Prostate gland (tissue), 2 donors: Measurements from ENCODE around the gene FAM24B.
"Not testable (repeated sequence)": the region's sequence is repeated elsewhere in the genome, so short reads cannot be mapped to it uniquely, and the experiment has no call there.

Source experiments
- POLR2A ChIP-seq: fragments of 450-650 bp; IDR thresholded peaks from one replicate; pipeline ENCODE4 v1.6.1; 2016; ENCODE audit warnings: antibody characterized with exemption, mild to moderate bottlenecking
- TF ChIP-seq, protein P1 (sequence below), 4 experiments: fragments of 200-600 bp in 2 of 4; fragments of 450-650 bp in 2 of 4; sonication (generic) in 2 of 4; IDR thresholded peaks; 1 replicate in 3 of 4; 2 replicates in 1 of 4; pipeline ENCODE4 v1.5.1; 2016 to 2019; ENCODE audit warnings: antibody characterized with exemption in 4 of 4, mild to moderate bottlenecking in 2 of 4, moderate library complexity in 2 of 4

DNA sequence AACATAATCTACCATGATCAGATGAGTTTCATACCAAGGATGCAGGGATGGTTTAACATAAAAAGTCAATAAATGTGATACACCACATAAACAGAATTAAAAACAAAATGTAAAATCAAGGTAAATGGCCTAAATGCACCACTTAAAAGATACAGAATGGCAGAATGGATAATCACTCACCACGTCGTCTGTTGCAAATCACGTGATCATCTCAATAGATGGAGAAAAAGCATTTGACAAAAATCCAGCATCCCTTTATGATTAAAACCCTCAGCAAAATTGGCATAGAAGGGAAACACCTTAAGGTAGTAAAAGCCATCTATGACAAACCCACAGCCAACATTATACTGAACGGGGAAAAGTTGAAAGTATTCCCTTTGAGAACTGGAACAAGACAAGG lies 24.5 kb upstream of the FAM24B start:
- TF ChIP-seq, protein P1, sequence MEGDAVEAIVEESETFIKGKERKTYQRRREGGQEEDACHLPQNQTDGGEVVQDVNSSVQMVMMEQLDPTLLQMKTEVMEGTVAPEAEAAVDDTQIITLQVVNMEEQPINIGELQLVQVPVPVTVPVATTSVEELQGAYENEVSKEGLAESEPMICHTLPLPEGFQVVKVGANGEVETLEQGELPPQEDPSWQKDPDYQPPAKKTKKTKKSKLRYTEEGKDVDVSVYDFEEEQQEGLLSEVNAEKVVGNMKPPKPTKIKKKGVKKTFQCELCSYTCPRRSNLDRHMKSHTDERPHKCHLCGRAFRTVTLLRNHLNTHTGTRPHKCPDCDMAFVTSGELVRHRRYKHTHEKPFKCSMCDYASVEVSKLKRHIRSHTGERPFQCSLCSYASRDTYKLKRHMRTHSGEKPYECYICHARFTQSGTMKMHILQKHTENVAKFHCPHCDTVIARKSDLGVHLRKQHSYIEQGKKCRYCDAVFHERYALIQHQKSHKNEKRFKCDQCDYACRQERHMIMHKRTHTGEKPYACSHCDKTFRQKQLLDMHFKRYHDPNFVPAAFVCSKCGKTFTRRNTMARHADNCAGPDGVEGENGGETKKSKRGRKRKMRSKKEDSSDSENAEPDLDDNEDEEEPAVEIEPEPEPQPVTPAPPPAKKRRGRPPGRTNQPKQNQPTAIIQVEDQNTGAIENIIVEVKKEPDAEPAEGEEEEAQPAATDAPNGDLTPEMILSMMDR (IDR thresholded peaks at IDR 0.05) = not testable (repeated sequence)
- TF ChIP-seq POLR2A = not testable (repeated sequence)
